HG03432 (cell line): ENCODE results near the gene ZFP69.
"Not testable (repeated sequence)": the region's sequence is repeated elsewhere in the genome, so short reads cannot be mapped to it uniquely, and the experiment has no call there.

Source experiments
- ATAC-seq: cut with Tn5 transposase; IDR thresholded peaks from one replicate; pipeline ENCODE4 v1.9.1; 2021; ENCODE audit warnings: mild to moderate bottlenecking, moderate library complexity; ENCODE audit not compliant: unreplicated experiment

ZFP69 gene

DNA sequence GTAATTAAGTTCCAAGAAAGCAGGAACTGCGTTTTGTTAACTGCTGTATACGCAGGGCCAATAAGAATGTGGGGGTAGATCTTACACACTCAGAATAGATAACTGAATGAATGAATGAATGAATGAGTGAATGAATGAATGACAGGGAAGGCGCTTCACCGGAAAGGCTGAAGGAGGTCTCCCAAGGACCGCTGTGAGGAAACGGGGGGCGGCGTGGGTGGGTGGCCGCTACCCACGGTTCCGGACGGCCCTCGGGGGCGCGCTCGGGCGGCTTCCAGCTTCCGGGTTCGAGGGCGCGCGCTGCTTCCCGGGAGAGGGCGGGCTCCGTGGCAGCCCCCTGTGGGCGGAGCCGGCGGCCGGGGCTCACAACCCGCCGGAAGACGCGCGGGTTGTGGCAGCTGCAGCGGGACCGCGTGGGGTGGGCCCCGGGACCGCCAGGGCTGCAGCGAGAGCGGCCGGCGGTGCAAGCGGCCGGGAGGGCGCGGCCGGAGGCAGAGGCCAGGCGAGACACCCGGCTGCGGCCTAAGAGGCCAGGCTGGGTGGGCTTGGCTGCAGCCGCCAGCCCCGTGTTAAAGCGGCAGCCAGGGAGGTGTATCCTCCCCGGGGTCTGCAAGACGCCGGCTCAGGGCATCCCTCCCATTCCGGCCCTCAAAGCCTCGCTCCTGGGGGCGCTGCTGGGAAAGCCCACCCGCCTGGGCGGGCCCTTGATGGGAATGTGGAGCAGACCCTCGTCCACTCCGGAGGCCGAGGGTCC, at the start of gene ZFP69:
Gene ZFP69 (plus strand): TSS at position 367 of the 754 bp plus-strand sequence. CDS start 2,072 bp downstream, outside the sequence.
- ATAC-seq: no peak

DNA sequence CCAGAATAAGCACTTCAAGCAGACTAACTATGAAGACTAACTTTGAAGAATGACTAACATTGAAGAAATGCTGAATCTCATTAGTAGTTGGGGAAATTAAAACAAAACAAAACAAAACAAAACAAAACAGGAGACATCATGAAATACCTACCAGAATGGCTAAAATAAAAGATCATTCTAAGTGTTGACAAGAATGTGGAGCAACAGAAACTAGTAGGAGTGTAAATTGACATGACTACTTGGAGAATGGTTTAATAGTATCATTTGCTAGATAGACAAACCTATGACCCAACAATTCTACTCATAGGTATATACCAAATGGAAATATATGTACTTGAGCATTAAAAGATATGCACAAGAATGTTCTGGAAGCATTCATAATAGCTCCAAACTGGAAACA, 45.7 kb upstream of the ZFP69 start:
- ATAC-seq: no peak

DNA sequence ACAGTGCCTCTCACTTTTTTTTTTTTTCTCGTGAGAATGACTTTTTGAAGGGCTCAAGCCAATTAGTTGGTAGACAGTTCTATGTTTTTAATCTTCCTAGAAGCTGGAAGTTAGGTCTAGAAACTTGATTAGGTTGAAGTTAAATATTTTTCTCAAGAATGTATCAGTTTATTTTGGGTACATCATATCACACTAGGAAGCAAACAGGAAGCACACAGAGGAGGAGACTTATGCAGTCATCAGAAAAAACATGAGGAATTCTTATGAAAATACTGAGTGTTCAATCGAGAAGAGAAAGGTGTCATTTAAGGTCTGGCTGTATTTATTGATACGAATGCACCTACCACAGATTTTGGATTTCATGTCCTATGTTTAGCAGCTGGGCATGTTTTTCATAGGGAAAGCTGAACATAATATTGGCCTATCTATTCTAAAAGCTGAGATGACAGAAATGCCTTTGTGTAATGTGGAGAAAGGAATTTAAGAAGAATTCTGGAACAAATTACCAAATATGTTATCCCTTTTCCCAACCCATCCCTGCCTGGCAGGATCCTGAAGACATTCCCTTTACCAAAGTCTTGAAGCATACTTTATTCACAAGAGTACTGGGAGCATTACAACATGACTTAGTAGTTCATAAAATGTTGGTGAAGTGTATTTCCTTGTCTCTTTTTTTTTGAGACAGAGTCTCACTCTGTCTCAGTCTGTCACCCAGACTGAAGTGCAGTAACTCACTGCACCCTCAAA, 44.3 kb upstream of the ZFP69 start:
- ATAC-seq: no peak

DNA sequence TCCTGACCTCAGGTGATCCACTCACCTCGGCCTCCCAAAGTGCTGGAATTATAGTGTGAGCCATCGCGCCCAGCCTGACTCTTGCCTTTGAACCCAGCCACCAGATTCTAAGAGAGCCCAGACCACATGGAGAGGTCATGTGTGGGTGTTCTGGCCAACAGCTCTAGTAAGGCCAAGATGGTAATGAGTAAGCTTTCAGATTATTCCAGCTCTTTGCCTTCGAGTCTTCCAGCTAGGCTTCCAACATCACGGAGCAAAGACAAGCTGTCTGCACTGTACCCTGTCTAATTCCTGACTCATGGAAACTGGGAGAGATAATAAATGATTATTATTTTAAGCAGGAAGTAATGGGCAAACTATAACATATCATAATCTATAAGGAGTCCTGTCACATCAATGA, 41.6 kb upstream of the ZFP69 start:
- no peak for ATAC-seq

DNA sequence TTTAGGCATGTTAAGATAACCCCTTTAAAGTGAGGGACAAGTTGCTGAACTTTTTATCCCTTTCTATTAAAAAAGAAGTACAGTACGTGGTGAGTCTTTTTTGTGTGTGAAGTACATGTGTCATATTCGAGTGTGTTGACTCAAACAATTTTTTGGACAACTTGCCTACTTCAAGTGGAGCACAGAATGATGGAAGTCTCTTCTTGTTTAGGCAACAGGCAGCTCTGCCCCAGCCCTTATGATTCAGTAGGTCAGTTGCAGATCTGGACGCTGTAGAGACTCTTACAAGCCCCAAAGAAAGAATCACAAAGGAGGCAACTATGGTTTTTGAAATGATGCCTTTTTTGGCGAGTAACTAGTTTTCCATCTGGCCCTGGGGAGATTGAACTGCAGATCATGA, 41.2 kb upstream of the ZFP69 start:
- ATAC-seq: no peak

DNA sequence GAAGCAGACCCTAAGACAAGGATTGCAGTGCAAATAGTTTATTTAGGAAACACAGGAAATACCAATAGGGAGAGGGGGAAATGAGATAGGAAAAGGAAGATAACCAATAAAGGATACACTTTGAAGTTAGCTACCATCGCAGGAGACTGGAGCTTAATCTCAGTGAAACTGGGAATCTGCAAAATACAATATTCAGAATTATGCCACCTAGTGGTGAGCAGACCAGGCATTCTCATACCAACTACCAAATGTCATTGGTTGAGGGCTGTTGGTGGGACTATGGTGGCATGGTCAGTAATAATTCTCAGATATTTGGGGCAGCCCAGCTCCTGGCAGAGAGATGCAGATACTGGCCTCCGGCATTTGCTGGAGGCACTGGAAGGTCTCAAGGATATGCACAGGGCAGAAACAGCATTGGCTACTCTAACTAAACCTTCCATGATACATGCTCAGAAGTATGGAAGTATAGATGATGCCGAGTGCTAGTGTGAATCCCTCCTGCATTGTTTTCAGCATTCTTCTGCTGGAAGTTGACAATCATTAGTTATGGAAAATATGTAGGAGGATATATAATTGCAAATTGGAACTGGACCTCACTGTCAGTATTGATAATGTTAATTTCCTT, 38.6 kb upstream of the ZFP69 start:
- no peak for ATAC-seq

DNA sequence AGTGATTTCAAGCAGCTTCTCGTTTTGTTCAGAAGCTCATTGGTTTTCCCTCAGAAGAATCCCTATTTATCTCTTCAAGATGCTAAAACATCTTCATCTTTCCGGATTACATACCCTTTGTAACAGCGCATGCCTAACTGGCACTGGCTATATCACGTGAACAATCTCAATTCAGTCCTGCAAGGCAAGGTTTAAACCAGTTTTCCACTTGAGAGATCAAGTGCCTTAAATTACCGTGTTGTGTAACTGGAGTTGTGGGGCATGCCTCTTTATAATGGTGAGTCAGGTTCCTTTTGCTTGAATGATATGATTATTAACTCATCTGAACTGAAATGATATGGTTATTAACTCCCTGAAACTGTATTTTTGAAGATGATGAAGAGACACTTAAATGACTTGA, 37.8 kb upstream of the ZFP69 start:
- ATAC-seq: no peak

DNA sequence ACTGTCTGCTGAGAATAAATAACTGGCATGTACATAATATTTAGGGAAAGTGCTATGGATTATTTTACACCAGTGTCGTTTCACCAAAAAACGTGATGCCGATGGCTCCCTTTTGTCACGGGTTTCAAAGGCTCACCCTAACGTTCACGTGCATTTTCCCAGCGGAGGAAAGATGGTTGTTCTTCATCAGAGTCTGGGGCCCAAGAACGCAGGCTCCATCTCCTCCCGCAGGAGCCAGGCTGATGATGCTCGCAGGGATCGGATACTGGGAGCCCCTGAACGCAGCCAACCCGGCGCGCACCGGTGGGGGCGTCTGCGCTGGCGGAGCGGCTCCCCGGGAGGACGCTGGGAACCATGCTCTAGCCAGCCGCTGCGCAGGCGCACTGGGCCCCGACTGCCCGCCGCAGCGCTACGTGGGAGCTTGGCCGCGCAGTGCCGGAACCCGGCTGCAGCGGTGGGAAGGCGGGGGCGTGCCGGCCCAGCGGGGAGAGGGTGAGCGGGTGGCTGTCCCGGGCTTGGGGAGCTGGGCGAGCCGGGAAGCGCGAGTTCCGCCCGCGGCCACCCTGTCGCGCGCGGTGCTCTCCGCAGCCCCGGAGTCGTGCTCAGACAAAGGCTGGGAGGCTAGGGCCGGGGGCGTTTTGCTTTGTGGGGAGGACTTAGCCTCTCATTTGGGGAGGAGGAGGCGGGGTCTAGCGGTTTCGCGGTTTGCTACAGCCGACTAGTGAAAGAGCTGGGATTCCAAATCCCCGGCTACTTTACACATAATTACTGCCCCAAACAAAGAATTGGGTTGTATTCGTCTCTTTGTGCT, 27.2 kb upstream of the ZFP69 start, which contains the start of gene ZFP69B:
Gene ZFP69B (plus strand): TSS at position 793 of the 811 bp plus-strand sequence. CDS start 486 bp downstream, outside the sequence.
- peak; percentile 90 for ATAC-seq

DNA sequence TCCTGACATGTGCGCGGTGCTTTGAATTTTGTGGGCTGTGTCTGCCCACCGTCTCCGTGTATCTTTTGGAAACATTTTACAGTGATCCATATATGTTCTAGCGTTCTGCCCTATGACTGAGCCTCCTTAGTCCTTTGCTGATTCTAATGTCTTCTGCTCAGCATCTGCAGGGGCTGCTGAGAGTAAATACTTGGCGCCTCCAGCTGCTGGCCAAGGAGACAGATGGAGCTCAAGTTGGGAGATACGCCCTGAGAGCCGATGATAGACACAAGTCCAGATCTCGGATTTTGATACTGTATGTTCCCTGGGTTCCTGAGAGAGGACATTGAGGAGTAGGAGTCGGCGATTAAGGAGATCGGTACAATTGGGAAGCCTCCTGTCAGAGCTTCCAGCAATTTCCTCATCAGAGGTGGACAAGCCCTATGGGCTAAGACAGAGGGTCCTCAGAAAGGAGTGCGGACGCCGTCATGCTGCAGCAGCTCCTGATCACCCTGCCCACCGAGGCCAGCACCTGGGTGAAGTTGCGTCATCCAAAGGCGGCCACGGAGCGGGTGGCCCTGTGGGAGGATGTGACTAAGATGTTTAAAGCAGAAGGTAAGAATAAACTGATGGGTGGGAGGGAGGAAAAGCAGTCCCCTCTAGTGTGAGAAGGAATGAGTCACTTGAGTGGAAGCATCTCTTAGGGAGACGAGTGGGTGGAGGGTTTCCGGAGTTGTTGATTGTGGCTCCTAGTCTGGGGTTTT, 26.4 kb upstream of the ZFP69 start:
- peak; percentile 40 for ATAC-seq

DNA sequence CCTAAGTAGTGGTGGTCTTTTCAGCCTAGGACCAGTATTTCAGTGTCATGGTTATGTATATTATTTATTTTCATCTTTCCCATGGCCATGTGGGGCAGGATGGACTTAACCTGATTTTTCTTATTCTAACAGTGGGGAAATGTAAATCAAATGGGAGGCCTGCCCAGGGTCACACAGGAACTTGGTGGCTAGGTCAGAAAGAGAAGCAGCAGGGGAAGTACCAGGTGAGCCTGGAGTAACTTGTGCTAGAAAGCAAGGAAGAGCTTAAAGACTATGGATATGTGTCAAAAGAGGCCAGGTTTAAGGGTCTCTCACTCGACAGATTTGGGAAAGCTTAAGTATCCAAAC, 25.9 kb upstream of the ZFP69 start:
- no peak for ATAC-seq

DNA sequence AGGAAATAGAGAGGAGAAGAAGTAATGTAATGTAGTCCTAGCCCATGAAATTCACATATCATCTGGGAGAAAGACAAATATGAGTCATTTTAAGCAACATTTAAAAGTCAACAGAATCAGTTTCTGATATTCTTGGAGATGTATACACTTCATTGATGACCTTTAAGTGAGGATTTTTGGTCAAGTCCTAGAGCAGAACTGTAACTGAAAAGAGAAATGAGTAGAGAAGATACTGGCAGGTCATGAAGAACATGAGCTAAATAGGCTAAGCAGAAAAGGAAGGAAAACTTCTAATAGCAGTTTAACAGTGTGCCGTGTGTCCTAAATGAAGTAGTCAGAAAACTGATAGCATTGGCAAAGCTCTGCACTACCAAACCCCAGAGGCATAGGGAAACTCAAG, 22.2 kb upstream of the ZFP69 start:
- ATAC-seq: no peak

DNA sequence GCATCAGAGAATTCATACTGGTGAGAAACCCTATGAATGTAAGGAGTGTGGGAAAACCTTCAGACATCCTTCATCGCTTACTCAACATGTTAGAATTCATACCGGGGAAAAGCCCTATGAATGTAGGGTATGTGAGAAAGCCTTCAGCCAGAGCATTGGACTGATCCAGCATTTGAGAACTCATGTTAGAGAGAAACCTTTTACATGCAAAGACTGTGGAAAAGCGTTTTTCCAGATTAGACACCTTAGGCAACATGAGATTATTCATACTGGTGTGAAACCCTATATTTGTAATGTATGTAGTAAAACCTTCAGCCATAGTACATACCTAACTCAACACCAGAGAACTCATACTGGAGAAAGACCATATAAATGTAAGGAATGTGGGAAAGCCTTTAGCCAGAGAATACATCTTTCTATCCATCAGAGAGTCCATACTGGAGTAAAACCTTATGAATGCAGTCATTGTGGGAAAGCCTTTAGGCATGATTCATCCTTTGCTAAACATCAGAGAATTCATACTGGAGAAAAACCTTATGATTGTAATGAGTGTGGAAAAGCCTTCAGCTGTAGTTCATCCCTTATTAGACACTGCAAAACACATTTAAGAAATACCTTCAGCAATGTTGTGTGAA, 14.0 kb upstream of the ZFP69 start:
- ATAC-seq: no peak

DNA sequence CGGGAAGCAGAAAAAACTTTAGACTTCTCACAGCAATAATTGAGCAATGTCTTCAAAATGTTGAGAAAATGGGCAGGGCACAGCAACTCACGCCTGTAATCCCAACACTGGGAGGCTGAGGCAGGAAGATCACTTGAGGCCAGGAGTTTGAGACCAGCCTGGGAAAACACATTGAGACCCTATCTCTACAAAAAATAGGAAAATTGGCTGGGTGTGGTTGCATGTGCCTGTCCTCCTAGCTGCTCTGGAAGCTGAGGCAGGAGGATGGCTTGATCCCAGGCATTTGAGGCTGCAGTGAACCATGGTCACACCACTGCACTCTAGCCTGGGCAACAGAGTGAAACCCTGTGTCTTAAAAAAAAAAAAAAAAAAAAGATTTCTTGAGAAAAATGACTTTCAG, 7.8 kb upstream of the ZFP69 start:
- no peak for ATAC-seq

DNA sequence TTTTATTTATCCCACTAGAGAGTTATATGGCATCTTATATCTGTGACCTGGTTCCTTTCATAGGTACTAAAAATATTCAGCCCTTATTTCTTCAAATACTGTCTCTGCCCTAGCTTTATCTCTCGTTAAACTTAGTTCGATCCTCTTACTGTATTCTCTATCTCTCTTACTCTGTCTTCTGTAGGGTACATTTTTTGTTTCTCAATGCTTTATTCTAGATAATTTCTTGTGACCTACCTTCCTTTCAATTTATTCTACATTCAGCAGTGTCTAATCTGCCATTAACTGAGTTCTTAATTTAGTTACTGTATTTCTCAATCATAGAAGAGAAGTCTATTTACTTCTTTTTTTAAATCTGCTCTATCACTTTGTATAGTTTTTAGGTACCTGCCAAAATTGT, 1.8 kb upstream of the ZFP69 start:
- no peak for ATAC-seq

DNA sequence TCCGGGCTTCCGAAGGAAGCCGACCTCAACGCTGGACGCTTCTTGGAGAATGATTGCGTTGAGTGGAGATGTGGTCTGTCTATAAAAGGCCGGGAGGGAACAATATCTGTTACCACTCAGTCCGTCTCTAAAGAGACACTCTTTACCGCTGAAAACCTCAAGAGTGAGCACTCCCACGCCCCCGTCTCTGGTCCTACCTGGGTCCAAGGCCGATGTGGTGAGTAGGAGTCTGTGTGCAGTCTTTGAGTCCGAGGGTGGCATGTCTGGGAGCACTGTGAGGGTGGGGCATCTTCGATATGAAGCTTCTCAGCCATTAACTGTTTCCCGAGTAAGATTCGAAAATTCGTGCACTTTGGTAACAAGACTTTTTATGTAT, 576 bp downstream of the ZFP69 start:
- ATAC-seq: no peak

DNA sequence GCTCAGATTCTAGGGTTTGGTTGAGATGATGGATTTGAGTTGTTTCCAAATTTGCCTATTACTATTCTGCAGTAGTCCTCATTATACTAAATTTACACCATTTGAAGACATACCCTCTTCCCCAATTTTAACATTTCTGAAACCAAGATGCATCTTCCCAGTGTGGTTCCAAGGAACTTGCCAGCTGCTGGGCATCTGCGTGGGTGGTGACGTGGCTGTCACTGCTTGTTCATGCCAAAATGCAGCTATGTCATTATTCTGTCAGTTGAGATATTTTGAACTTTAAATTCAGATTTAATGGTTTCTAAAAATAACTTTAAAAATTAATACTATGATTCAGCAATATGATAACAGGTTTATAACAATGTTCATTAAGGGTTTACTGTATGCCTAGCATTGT, 1.2 kb downstream of the ZFP69 start:
- no peak for ATAC-seq

DNA sequence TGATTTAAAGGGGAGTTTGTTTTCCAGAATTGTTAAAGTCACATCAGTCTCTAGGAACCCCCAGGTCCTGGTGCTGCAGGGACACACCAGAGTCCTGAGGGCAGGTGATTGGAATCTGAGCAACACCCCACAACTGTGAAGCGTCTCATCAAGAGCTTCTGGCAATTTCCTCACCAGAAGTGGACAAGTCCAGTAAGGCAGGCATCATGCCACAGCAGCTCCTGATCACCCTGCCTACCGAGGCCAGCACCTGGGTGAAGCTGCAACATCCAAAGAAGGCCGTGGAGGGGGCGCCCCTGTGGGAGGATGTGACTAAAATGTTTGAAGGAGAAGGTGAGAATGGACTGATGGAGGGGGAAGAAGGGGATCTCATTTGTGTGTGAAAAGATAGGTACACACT, 2.1 kb downstream of the ZFP69 start:
- ATAC-seq: no peak

DNA sequence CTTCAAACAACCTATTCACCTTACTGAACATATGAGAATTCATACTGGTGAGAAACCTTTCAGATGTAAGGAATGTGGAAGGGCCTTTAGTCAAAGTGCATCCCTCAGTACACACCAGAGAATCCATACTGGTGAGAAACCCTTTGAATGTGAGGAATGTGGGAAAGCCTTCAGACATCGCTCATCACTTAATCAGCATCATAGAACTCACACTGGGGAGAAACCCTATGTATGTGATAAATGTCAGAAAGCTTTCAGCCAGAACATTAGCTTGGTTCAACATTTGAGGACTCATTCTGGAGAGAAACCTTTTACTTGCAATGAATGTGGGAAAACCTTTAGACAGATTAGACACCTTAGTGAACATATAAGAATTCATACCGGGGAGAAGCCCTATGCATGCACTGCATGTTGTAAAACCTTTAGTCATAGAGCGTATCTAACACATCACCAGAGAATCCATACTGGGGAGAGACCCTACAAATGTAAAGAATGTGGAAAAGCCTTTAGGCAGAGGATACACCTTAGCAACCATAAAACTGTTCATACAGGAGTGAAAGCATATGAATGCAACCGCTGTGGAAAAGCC, 18.3 kb downstream of the ZFP69 start:
- ATAC-seq: no peak

DNA sequence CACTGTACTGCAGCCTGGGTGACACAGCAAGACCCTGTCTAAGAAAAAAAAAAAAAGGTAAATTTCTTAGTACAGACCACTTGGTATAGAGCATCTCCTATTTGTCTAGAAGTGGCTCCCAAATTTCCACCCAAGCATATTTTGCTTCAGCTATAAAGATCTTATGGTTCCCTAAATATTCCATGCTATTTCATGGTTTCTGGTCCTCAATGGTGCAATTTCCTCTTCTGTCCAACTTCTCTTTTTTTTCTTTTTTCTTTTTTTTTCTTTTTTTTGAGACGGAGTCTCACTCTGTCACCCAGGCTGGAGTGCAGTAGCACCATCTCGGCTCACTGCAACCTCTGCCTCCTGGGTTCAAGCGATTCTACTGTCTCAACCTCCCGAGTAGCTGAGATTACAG, 25.6 kb downstream of the ZFP69 start:
- not testable (repeated sequence) for ATAC-seq

DNA sequence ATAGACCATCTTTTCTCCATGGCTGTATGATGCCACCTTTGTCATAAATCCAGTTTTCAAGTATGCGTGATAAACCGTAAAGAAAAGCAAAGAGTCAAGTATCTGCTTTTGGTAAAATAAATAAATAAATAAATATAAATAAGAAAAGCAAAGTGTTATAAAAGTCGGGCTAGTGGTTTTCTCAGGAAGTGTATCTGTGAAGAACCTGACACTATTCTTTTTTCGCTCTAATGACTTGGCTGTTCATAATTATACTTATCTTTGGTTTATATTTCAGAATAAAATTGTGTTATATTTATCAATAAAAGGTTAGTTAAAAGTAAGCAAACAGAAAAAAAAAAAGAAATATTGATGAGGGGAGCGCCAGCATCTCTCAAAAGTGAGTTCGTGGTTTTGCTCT, 30.9 kb downstream of the ZFP69 start:
- ATAC-seq: no peak
